Activated CD8-positive, alpha-beta memory T cell treated with anti-CD3 and anti-CD28 coated beads, Interleukin-2, amount 10 ng/mL, durations not matched to agents 7 days and 5 days (primary cell): ENCODE measurements around the gene ARGLU1. TPM values are rescaled to one million over a fixed set of nuclear protein-coding genes. Genes with fewer than 3 reads are reported as not detected.

ENCODE experiments used
- ATAC-seq: fragments of 150-1000 bp; cut with Tn5 transposase; one replicate; pipeline ENCODE4 v1.10.0; 2021; ENCODE audit warnings: moderate library complexity
- CTCF ChIA-PET: fragments of 350-600 bp; sonication (Branson Sonifier 250); formaldehyde crosslinking; loops from one replicate; lab custom pipeline; 2021; ENCODE audit warnings: antibody characterized with exemption; lab: Charles Lee
- DNase-seq: peaks from one replicate; pipeline ENCODE4 v3.0.0-alpha.2; 2020
- H3K27ac Mint-ChIP-seq: one replicate; pipeline ENCODE4 v1.8.0; 2021; ENCODE audit warnings: mild to moderate bottlenecking, mixed read lengths
- H3K27me3 Mint-ChIP-seq: one replicate; pipeline ENCODE4 v1.8.0; 2021; ENCODE audit warnings: mixed read lengths
- H3K36me3 Mint-ChIP-seq: one replicate; pipeline ENCODE4 v1.8.0; 2021; ENCODE audit warnings: mild to moderate bottlenecking, mixed read lengths
- H3K4me1 Mint-ChIP-seq: one replicate; pipeline ENCODE4 v1.8.0; 2021; ENCODE audit warnings: mixed read lengths
- H3K4me3 Mint-ChIP-seq: one replicate; pipeline ENCODE4 v1.8.0; 2021; ENCODE audit warnings: mild to moderate bottlenecking, moderate library complexity, mixed read lengths
- H3K9me3 Mint-ChIP-seq: one replicate; pipeline ENCODE4 v1.8.0; 2022; ENCODE audit warnings: low read depth, mixed read lengths
- total RNA-seq, 2 experiments: library from RNA; stranded (reverse); gene quantifications; one replicate each; pipeline ENCODE4 v1.2.3, GENCODE V29; 2021

ARGLU1 gene
- total RNA-seq, 2 experiments from 2014 or later: 111 to 138 TPM

DNA sequence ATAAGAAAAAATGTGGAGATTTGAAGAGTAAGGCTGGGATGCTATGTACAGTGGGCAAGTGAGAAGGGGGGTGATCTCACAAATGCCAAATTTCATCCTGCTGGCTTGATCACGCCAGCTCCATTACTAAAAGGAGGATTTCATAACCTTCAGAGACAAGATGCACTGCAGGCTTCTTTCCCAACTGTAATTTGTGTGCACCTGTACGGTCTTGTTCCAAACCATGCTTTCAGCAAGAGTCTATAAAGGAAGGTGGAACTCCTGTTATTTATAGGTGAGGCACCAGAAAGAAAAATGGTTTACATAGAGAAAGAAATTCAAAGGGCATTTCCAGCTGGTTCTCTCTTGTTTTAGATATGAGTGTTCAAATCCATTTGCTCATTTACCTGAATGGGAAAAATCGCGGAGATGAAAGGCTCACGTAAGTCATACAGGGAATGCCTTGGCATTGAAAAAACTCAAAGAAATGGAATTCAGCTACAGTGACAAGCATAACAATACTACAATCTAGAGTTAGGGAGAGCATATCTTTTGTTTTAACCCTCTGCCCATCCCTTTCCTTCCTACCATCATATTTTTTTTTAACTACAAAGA is 45.7 kb downstream of the ARGLU1 start:
- Mint-ChIP-seq H3K4me3 (no peak overlapping the region), H3K27me3 (peaks cover 45% of the 10 kb centered on the region)
- CTCF ChIA-PET: no interaction called here

GRCh38 chr13:106521095-106521799 is 46.7 kb downstream of the ARGLU1 start:
- Mint-ChIP-seq H3K4me3 (no peak overlapping the region), H3K27ac (no peak overlapping the region), H3K27me3 (peaks cover 38% of the 10 kb centered on the region), H3K4me1 (no peaks in the 10 kb centered on the region), H3K9me3 (no peaks in the 10 kb centered on the region), H3K36me3 (no peaks in the 10 kb centered on the region)
- CTCF ChIA-PET: no interaction called here
- no peak for ATAC-seq
- DNase-seq: no peak

More for the DNA sequence above, 45.7 kb downstream of the ARGLU1 start:
- Mint-ChIP-seq H3K9me3 (no peaks in the 10 kb centered on the region), H3K27ac (no peak overlapping the region), H3K36me3 (no peaks in the 10 kb centered on the region), H3K4me1 (no peaks in the 10 kb centered on the region)
- ATAC-seq (no peak), DNase-seq (no peak)

DNA sequence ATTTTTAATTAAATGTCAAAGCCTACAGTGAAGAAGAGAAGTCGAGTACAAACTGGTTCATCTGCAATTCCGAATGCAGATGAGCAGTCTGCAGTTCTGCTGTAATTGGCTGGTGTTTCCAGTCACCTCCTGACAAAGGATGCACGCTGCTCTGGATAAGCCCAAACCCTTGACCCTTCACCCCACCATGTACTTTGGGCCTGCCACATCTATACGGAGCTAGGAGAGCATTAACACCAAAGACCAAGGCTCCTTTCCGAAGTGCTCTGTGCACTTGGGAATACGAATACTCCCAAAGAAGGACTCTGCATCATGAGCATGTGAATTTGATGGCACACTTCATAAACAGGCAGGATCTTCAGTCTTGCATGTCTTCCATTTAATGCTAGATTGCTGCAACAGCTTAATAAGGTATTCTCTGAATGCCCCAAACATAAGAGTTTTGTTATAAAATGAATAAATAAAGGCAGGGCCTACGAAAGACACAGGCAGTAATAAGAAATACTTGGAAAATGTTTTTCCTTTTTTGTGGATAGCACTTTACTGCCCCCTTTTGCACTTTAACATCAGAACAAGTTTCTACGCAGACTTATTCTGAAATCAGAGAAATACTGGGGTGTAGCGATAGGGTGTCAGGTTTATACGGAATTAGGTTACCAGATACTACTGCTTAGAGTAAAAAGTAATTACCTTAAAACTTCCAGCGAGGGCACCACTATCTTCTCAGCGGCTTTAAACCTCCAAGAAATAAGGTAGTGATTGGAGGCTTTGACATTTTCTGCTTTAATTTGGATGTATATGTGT is 47.5 kb downstream of the ARGLU1 start:
- Mint-ChIP-seq H3K4me1 (no peaks in the 10 kb centered on the region), H3K27ac (no peak overlapping the region), H3K9me3 (no peaks in the 10 kb centered on the region), H3K36me3 (no peaks in the 10 kb centered on the region), H3K4me3 (no peak overlapping the region), H3K27me3 (peaks cover 30% of the 10 kb centered on the region)
- CTCF ChIA-PET: no interaction called here
- DNase-seq: no peak
- ATAC-seq: no peak

- CTCF ChIA-PET: no interaction called here
- peaks cover 26% of the 10 kb centered on the region for H3K27me3 Mint-ChIP-seq
- H3K36me3 Mint-ChIP-seq: no peaks in the 10 kb centered on the region
- no peak overlapping the region for H3K4me3 Mint-ChIP-seq
- H3K9me3 Mint-ChIP-seq: no peaks in the 10 kb centered on the region
- H3K27ac Mint-ChIP-seq: no peak overlapping the region
- no peak for DNase-seq
- no peak for ATAC-seq
- no peaks in the 10 kb centered on the region for H3K4me1 Mint-ChIP-seq
Observed at GRCh38 chr13:106518512-106518911, 49.4 kb downstream of the ARGLU1 start.

GRCh38 chr13:106517109-106517847 is 50.7 kb downstream of the ARGLU1 start:
- Mint-ChIP-seq H3K36me3 (no peaks in the 10 kb centered on the region), H3K27ac (no peak overlapping the region), H3K4me3 (no peak overlapping the region), H3K27me3 (peaks cover 25% of the 10 kb centered on the region), H3K4me1 (no peaks in the 10 kb centered on the region), H3K9me3 (no peaks in the 10 kb centered on the region)
- ATAC-seq: no peak
- CTCF ChIA-PET: no interaction called here
- no peak for DNase-seq

GRCh38 chr13:106515635-106516254 is 52.2 kb downstream of the ARGLU1 start:
- Mint-ChIP-seq H3K4me3 (no peak overlapping the region), H3K27ac (no peak overlapping the region), H3K27me3 (peaks cover 23% of the 10 kb centered on the region), H3K36me3 (no peaks in the 10 kb centered on the region), H3K4me1 (no peaks in the 10 kb centered on the region), H3K9me3 (no peaks in the 10 kb centered on the region)
- CTCF ChIA-PET: no interaction called here
- no peak for DNase-seq
- ATAC-seq: no peak

DNA sequence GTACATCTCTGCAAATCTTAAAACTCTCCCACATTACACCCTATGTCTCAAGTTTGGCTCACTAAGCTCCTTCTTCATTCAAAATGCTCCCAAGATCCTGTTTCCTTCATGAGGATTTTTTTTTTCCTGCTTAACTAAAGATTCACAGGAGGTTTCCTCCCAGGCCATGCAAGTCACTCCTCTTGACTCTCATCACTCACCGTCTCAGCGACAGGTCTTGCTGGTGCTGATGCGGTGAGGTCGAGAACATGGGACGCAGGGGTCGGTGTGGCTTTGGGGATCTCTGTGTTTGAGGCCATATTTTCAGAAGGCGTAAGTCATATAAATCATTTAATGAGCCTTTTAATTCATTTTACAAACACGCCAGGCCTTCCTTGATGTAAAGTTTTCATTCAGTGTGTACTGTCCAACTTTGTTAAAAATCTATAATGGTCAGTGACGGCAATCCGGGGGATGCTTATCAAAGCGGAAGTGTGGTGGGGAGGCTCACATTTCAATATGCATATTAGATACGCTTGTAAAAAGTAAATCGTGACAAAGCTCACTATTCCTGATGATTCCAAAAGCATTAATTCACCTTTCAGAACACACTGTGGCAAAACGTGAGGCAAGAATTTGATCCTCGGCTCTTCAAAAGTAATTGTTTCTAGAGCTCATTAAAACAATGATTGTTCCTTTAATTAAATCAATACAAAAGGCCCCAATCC is 52.9 kb downstream of the ARGLU1 start:
- Mint-ChIP-seq H3K36me3 (no peaks in the 10 kb centered on the region), H3K27me3 (peaks cover 23% of the 10 kb centered on the region), H3K27ac (no peak overlapping the region), H3K4me1 (no peaks in the 10 kb centered on the region), H3K4me3 (no peak overlapping the region), H3K9me3 (no peaks in the 10 kb centered on the region)
- CTCF ChIA-PET: no interaction called here
- ATAC-seq: no peak
- no peak for DNase-seq

- Mint-ChIP-seq H3K27me3 (peaks cover 26% of the 10 kb centered on the region), H3K36me3 (no peaks in the 10 kb centered on the region), H3K4me3 (no peak overlapping the region), H3K9me3 (no peaks in the 10 kb centered on the region), H3K27ac (no peak overlapping the region), H3K4me1 (no peaks in the 10 kb centered on the region)
- DNase-seq (no peak), ATAC-seq (no peak)
- CTCF ChIA-PET: interaction anchor here (1.2 kb wide), 2 partner anchors 11 to 23 kb away, joined by 3 to 4 read pairs; no protein-coding TSS in a partner anchor
Observed at GRCh38 chr13:106513025-106513983, 54.6 kb downstream of the ARGLU1 start.

GRCh38 chr13:106507560-106508274 is 60.2 kb downstream of the ARGLU1 start:
- Mint-ChIP-seq H3K36me3 (no peaks in the 10 kb centered on the region), H3K9me3 (no peaks in the 10 kb centered on the region), H3K27me3 (peaks cover 31% of the 10 kb centered on the region), H3K4me1 (peaks cover 5% of the 10 kb centered on the region), H3K27ac (peak overlapping the region; percentile 31), H3K4me3 (peak overlapping the region; percentile 36)
- CTCF ChIA-PET: interaction anchor here (1.5 kb wide), 1 partner anchor 28 kb away, joined by 6 read pairs; the partner anchor contains the start of gene EFNB2
- ATAC-seq: peak; percentile 30
- no peak for DNase-seq

DNA sequence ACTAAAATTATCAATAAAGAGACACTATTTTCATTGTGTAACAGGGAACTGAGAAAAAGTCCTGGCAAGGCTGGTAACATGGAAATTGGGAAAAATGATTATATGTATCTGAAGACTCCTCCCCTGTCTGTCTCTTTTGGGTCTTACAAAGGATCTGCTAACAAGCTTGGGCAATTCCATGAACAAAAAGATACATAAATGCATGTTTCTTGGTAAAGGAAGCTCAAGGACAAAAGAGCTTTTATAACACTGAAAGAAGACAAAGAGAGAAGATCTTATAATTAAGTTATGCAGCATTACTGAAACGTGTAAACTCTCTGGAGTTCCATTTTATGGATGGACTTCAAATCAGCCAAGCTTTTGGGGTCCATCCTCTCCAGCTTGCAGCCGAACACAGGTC is 61.7 kb downstream of the ARGLU1 start:
- Mint-ChIP-seq H3K4me1 (peaks cover 5% of the 10 kb centered on the region), H3K27ac (no peak overlapping the region), H3K9me3 (no peaks in the 10 kb centered on the region), H3K36me3 (no peaks in the 10 kb centered on the region), H3K27me3 (peaks cover 34% of the 10 kb centered on the region), H3K4me3 (no peak overlapping the region)
- CTCF ChIA-PET: interaction anchor here (0.7 to 1.0 kb wide), 2 partner anchors 9 to 29 kb away, joined by 3 read pairs; partner anchors contain the start of gene EFNB2
- DNase-seq: no peak
- ATAC-seq: no peak

DNA sequence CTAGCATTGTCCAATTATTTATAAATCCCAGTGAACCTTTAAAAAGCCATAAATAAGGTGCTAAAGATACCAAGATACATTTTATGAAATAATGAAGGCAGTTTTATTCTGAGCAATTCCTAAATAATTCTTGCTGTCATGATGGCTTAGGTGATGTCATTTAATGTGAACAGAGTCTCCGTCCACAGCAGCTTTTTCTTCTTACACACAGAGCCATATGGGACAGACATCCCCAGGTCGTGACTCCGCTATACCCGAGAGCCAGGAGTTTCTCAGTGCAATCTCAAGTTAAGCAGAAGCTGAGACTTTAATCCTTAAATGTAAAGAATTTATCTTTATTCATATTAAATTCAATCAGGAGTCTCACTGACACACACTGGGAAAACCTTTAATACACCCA is 62.2 kb downstream of the ARGLU1 start:
- ATAC-seq (no peak), DNase-seq (no peak)
- H3K27ac Mint-ChIP-seq: no peak overlapping the region
- H3K27me3 Mint-ChIP-seq: peaks cover 36% of the 10 kb centered on the region
- CTCF ChIA-PET: no interaction called here
- peaks cover 5% of the 10 kb centered on the region for H3K4me1 Mint-ChIP-seq
- H3K4me3 Mint-ChIP-seq: no peak overlapping the region
- H3K36me3 Mint-ChIP-seq: no peaks in the 10 kb centered on the region
- no peaks in the 10 kb centered on the region for H3K9me3 Mint-ChIP-seq
